ENCODE measurements around the gene SYMPK.

SYMPK gene

DNA sequence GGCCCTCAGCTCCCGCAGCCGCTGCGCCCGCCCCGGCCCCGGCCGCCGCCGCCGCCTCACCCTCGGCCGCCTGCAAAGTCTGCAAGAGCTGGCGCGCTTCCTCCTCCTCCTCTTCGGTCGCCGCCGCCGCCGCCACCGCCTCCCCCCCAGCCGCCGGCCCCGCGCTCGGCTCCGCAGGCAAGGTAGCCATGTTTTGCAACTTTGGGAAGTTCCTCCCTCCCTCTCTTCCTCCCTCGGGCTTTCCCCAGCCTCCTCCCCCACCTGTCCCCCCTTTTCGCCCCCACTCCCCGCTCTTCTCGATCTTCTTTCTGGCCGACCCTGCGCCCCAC lies 94.3 kb downstream of the SYMPK start:
- TF ChIP-seq, protein P1, sequence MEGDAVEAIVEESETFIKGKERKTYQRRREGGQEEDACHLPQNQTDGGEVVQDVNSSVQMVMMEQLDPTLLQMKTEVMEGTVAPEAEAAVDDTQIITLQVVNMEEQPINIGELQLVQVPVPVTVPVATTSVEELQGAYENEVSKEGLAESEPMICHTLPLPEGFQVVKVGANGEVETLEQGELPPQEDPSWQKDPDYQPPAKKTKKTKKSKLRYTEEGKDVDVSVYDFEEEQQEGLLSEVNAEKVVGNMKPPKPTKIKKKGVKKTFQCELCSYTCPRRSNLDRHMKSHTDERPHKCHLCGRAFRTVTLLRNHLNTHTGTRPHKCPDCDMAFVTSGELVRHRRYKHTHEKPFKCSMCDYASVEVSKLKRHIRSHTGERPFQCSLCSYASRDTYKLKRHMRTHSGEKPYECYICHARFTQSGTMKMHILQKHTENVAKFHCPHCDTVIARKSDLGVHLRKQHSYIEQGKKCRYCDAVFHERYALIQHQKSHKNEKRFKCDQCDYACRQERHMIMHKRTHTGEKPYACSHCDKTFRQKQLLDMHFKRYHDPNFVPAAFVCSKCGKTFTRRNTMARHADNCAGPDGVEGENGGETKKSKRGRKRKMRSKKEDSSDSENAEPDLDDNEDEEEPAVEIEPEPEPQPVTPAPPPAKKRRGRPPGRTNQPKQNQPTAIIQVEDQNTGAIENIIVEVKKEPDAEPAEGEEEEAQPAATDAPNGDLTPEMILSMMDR (IDR thresholded peaks at IDR 0.05; ENCODE audit: low read depth, low read length), result no peak
- DNase-seq (ENCODE audit: low read depth in 2 of 2), result peak; percentile 61 to 65
- peak overlapping the region; percentile 79 to 81 for H3K4me3 ChIP-seq (replicated peaks in 1 of 2; ENCODE audit: low read depth in 2 of 2, low read length in 2 of 2)

DNA sequence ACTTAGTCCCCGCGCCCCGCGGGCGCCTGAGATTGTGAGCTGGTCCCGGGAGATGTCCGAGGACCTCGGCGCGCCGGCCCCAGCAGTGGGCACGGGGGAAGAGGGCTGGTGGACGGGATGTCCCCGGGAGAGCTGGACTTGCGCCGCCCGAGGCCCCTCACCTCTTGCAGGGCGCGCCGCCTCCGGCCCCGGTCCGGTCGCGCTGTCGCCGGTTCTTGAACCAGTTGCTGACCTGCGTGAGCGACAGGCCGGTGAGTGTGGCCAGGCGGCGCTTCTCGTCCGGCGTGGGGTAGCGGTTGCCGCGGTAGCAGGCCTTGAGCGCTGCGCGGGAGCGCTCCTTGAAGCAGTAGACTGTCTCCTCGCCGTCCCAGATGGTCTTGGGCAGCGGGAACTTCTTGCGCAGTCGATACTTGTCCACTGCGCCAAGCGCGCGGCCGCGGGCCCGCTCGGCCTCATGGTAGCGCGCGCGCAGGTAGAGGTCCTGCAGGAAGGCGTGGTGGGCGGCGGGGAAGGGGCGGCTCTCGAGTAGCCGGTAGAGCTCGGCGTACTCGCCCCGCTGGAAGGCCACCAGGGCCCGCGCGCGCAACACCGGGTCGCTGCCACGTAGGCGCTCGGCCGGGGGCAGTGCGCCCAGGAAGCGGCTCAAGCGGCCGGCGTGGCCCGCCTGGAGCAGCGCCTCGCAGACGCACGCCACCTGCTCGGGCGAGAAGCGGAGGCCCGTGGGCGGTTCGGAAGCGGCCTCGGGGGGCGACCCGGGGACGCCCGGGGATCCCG lies 94.9 kb downstream of the SYMPK start:
- DNase-seq (ENCODE audit: low read depth in 2 of 2), result peak; percentile 76
- TF ChIP-seq, protein P1 (IDR thresholded peaks at IDR 0.05; ENCODE audit: low read depth, low read length), result no peak
- H3K4me3 ChIP-seq (replicated peaks in 1 of 2; ENCODE audit: low read depth in 2 of 2, low read length in 2 of 2), result peak overlapping the region; percentile 69 to 79

DNA sequence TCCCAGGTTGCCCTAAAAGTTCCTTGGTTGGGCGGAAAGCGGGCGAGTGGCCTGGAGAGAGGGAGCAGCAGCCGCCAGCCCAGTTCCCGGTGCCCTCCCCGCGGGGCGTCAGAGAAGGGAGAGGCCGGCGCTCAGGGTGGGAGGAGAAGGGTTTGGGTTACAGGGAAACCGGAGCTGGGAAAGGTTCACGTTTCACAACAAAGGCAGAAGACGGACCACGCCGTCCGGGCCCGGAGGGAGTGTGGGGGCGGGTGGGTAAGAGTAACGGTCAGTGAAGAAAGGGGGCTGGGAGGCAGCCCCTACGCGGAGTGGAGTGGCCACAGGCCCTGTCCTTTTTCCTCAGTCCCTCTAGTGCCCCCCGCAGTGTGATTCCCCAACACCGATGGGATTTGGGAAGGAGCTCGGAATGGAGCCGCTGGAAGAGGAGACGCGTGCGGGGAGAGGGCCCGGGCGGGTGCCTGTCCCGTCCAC lies 95.5 kb downstream of the SYMPK start:
- TF ChIP-seq, protein P1 (IDR thresholded peaks at IDR 0.05; ENCODE audit: low read depth, low read length), result no peak
- H3K4me3 ChIP-seq (replicated peaks in 1 of 2; ENCODE audit: low read depth in 2 of 2, low read length in 2 of 2), result peak overlapping the region; percentile 69 to 79
- peak; percentile 87 to 91 for DNase-seq (ENCODE audit: low read depth in 2 of 2)

DNA sequence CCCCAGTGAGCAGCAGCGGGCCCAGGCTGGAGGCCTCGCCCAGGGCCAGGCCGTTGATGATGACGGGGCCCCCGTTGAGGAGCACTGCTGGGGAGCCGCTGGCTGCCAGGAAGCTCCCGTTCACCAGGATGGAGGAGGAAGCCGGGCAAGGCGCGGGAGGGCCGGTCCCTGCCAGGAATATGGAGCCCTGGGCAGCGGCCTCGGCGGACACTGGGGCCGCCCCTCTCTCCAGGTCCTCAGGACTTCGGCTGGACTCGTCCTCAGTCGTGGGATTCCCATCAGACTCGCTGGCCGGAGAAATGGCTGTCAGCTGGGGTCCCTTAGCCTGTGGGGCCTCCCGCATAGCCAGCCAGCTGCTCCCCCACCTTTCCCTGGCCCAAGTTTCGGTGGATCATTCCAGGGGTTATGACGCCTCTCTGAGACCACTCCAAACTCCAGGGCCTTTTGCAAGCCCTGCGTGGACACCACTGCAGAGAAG lies 96.0 kb downstream of the SYMPK start:
- no peak for DNase-seq (ENCODE audit: low read depth in 2 of 2)
- peak overlapping the region; percentile 69 to 79 for H3K4me3 ChIP-seq (replicated peaks in 1 of 2; ENCODE audit: low read depth in 2 of 2, low read length in 2 of 2)
- TF ChIP-seq, protein P1 (IDR thresholded peaks at IDR 0.05; ENCODE audit: low read depth, low read length), result no peak

DNA sequence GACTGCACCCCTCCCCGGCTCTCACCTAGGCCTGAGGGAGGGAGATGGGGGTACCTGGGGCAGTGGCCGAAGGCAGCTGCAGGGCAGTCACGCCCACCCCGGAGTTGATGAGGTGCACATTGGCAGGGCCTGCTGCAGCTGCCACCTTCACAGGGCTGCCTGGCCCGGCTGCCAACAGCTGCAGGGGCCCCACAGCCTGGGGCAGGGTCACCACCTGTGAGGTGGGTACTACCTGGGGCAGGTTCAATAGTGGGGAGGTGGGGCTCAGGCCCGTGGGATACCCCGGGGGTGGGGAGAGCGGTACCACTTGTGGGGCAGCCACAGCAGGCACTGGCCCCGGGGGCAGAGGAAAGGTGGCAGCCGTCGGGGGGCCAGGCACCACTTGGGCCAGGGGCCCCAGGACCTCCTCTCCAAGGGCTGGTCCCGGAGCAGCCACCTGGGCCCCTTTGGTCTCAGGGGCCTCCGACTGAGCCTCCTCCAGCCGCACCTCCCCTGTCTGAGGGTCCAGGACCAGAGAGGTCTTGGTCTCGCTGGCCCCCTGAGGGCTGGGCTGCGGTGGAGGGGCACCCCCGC lies 96.6 kb downstream of the SYMPK start:
- TF ChIP-seq, protein P1 (IDR thresholded peaks at IDR 0.05; ENCODE audit: low read depth, low read length), result no peak
- peak overlapping the region; percentile 69 to 79 for H3K4me3 ChIP-seq (replicated peaks in 1 of 2; ENCODE audit: low read depth in 2 of 2, low read length in 2 of 2)
- DNase-seq (ENCODE audit: low read depth in 2 of 2), result no peak

DNA sequence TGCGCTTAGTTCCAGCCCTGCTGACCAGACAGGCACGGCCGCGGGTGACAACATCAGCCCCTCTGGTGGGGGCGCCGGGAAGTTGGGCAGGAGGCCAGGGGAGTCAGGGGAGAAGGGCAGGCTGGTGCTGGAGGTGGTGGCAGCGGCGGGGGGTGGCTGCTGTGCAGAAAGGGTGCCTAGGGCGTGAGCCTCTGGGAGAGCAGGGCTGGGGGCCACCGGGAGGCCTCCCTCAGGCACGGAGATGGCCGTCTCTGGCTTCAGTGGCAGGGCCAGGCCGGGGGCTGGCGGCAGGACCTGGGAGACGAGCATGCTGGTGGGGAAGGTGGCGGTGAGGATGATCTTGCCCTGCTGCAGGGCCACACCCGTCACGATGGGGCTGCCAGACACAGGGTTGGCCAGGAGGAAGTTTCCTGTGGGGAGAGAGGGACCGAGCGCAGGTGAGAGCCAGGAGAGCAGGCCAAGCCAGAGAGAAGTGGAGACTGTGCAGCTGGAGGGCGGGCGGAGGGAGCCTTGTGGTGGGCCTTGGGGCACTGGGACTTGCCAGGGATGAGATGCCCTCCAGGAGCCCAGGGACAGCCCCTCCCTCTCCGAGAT lies 97.1 kb downstream of the SYMPK start:
- TF ChIP-seq, protein P1 (IDR thresholded peaks at IDR 0.05; ENCODE audit: low read depth, low read length), result no peak
- H3K4me3 ChIP-seq (replicated peaks in 1 of 2; ENCODE audit: low read depth in 2 of 2, low read length in 2 of 2), result no peak overlapping the region
- DNase-seq (ENCODE audit: low read depth in 2 of 2), result no peak

Data from cardiac fibroblast (primary cell).